Upper lobe of left lung (tissue), 6 donors: Measurements from ENCODE around the gene COBL. TPM values are rescaled to one million over a fixed set of nuclear protein-coding genes. Genes with fewer than 3 reads are reported as not detected.

Experiments used
- ATAC-seq, 2 donors: fragments of 200-7000 bp; cut with Tn5 transposase; one replicate each; pipeline ENCODE4 v1.9.1; 2022; ENCODE audit warnings: mild to moderate bottlenecking in 2 of 2, moderate library complexity in 2 of 2; ENCODE audit not compliant: low FRiP score in 2 of 2
- DNase-seq, 2 donors: peaks; one replicate each; pipeline ENCODE4 v3.0.0-alpha.2; 2019 to 2020
- H3K27ac ChIP-seq, 4 donors: fragments of 200-600 bp; sonication (generic); one replicate each; pipeline ENCODE4 v1.5.1; 2016 to 2019
- H3K27me3 ChIP-seq, 4 donors: fragments of 200-600 bp; sonication (generic); one replicate each; pipeline ENCODE4 v1.5.1; 2017 to 2019
- H3K36me3 ChIP-seq, 4 donors: fragments of 200-600 bp; sonication (generic); one replicate each; pipeline ENCODE4 v1.5.1; 2016 to 2019
- H3K4me1 ChIP-seq, 4 donors: fragments of 200-600 bp; sonication (generic); one replicate each; pipeline ENCODE4 v1.5.1; 2018 to 2019
- H3K4me3 ChIP-seq, 4 donors: fragments of 200-600 bp; sonication (generic); one replicate each; pipeline ENCODE4 v1.5.1; 2017 to 2019; ENCODE audit warnings: mild to moderate bottlenecking in 2 of 4, moderate library complexity in 1 of 4
- H3K9me3 ChIP-seq, 4 donors: fragments of 200-600 bp; sonication (generic); one replicate each; pipeline ENCODE4 v1.5.1; 2018 to 2019
- EP300 ChIP-seq, 4 donors: sonication (generic); formaldehyde crosslinking; IDR thresholded peaks; one replicate each; pipeline ENCODE4 v1.5.1; 2017; ENCODE audit warnings: antibody characterized with exemption in 4 of 4, control low read depth in 2 of 4
- POLR2A ChIP-seq, 4 donors: fragments of 450-650 bp; IDR thresholded peaks; one replicate each; pipeline ENCODE4 v1.5.1; 2016 to 2017; ENCODE audit warnings: antibody characterized with exemption in 4 of 4, mild to moderate bottlenecking in 2 of 4
- POLR2AphosphoS5 ChIP-seq, 2 donors: sonication (generic); formaldehyde crosslinking; IDR thresholded peaks; one replicate each; pipeline ENCODE4 v1.5.1; 2017; ENCODE audit warnings: antibody characterized with exemption in 2 of 2
- WGBS, 2 donors: methylation state at CpG; one replicate each; pipeline ENCODE4 v1.1.5; 2017 to 2018; 5-methylcytosine and 5-hydroxymethylcytosine counted together
- total RNA-seq, 6 donors: library from RNA; depleted of rRNA in 4 of 6; stranded (reverse); fragments of >200 nt in 4 of 6; gene quantifications; one replicate each; pipeline versions ENCODE4 v1.1.0 to v1.2.1, GENCODE V29; 2016 to 2021
- TF ChIP-seq, protein P1 (sequence below), 6 experiments: fragments of 450-650 bp in 4 of 6; fragments of 200-600 bp in 2 of 6; sonication (generic) in 2 of 6; IDR thresholded peaks; one replicate each; pipeline ENCODE4 v1.5.1; 2016 to 2019; ENCODE audit warnings: antibody characterized with exemption in 6 of 6
- donor health status: DM: no; HTN: no; CAD: no; lungs with moderate emphysema.
- donor health status: DM: no; HTN: yes; CAD: no; lungs with severe emphysema.

Gene COBL
- total RNA-seq, 6 donors from 2014 or later = 27.0 to 54.7 (median 36.8) TPM

DNA sequence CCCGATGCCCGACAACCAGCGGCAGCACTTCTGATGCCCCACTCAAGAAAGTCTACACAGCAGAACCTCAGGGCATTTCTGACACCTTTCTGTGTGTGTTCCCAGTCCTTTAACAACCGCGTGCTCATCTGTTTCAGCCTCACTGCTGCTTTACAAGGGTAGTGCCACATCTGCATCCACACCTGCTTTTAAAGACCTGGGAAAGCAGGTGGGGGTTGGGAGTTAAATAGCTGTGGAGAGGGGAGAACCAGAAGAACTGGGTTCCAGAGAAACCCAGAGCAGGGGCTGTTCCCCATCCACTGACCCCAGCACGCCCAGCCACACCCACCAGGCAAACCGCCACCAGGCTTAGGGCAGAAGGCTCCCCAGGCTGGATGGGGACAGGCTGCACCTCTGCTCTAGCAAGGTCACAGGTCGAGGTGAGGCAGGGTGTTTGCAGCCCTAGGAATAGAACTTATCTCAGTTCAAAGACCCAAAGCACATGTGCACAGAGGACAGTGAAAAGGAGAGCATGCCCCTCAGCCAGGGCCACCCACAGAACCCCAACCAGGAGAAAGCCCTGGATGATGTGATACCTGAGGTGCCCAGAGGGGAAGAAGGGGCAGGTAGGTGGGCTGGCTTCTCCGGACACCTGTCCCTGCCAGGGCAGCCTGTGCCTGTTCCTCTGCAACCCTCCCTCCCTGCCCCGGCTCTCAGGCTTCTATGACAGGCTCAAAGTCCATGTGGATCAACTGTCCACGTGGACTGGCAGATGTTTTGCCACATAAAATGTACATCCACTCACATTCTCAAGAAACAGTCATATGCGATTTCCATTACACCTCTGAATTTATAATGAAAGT, 51.3 kb downstream of the COBL start:
- DNase-seq = peak in 1 of 2 donors; percentile 30
- H3K4me3 ChIP-seq = no peak overlapping the region
- H3K36me3 ChIP-seq = no peaks in the 10 kb centered on the region
- no peak for ATAC-seq
- H3K4me1 ChIP-seq = peaks cover 6 to 22% (median 14%) of the 10 kb centered on the region in 4 donors
- no peak for TF ChIP-seq EP300 (IDR thresholded peaks at IDR 0.05)
- TF ChIP-seq POLR2A (IDR thresholded peaks at IDR 0.05) = no peak
- TF ChIP-seq, protein P1, sequence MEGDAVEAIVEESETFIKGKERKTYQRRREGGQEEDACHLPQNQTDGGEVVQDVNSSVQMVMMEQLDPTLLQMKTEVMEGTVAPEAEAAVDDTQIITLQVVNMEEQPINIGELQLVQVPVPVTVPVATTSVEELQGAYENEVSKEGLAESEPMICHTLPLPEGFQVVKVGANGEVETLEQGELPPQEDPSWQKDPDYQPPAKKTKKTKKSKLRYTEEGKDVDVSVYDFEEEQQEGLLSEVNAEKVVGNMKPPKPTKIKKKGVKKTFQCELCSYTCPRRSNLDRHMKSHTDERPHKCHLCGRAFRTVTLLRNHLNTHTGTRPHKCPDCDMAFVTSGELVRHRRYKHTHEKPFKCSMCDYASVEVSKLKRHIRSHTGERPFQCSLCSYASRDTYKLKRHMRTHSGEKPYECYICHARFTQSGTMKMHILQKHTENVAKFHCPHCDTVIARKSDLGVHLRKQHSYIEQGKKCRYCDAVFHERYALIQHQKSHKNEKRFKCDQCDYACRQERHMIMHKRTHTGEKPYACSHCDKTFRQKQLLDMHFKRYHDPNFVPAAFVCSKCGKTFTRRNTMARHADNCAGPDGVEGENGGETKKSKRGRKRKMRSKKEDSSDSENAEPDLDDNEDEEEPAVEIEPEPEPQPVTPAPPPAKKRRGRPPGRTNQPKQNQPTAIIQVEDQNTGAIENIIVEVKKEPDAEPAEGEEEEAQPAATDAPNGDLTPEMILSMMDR (IDR thresholded peaks at IDR 0.05) = no peak
- TF ChIP-seq POLR2AphosphoS5 (IDR thresholded peaks at IDR 0.05) = no peak
- H3K27ac ChIP-seq = no peak overlapping the region
- no peaks in the 10 kb centered on the region for H3K9me3 ChIP-seq
- no peaks in the 10 kb centered on the region for H3K27me3 ChIP-seq
- WGBS, 2 donors = 88 to 97% methylated on average over 8 to 11 of the region's 12 CpGs

DNA sequence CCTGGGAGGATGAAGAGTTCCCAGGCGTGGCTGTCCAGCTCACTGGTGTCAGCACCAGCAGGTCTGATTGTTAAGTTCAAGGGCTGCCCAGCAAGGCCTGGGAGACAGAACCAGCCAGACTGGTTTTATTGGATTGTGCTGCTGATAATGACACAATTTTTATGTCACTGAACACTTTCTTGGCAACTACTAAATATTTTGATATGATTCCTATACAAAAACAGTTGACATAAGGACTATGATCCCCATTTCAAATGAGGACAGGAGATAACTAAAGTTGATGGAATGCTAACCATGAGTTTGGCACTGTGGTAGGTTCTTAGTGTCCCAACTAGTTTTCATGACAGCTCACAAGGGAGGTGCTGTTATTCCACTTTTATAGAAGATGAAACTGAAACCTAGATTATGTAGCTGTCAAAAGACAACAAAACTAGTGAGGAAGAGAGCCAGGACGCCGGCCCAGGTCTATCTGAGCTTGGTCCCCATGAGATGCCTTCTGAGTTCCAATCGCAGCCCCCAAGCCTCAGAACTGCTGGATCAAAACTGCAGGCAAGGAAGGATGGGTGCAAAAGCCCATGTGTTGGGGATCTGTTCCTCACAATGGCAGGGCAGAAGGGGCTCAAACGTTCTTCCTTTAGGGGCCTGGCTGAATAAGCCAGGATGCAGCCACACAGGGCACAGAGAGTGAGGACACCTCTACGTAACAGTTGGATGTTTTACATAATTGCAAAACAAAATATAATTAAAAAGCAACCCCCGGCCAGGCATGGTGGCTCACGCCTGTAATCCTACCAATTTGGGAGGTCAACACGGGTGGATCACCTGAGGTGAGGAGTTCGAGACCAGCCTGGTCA, 52.8 kb downstream of the COBL start:
- peak overlapping the region; percentile 46 to 67 (median 50) for H3K27ac ChIP-seq
- ATAC-seq = peak; percentile 48 to 70

DNA sequence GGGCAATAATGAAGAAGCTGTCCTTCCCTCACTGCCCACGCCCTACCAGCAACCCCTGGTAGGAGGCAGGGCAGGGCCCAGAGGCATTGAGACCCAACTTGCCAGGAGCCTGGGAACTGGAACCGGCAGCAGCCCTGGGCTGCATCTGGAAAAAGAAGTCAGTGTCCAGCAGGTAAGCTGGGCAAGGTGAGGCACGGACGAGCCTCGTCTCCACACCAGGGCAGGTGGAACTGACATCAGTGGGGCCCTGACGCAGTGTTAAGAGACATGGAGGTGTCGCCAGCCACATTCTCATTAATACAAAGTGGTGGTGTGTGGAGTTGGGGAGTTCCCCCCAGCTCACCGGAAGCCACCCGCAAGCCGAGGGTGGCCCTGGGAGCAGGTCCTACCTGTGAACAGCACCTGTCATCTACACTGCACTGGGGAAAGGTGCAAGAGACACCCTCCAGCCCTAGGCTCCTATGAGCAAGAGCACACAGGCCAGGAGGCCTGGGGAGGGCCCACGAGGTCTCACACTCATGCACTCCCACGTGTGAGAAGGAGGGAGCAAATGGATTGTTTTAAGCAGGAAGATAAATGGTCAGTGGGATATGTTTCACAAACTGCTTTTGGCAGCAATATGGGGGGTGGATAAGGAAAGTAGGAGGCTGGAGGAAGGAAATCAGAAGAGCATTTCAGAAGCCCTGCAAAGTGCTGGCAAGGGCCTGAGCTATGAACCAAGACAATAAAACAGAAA, 53.6 kb downstream of the COBL start:
- Histone ChIP-seq H3K4me3 (no peak overlapping the region), H3K27ac (peak overlapping the region; percentile 4 to 67 (median 46)), H3K9me3 (no peaks in the 10 kb centered on the region), H3K36me3 (no peaks in the 10 kb centered on the region), H3K27me3 (no peaks in the 10 kb centered on the region), H3K4me1 (peaks cover 6 to 22% (median 14%) of the 10 kb centered on the region in 4 donors)
- peak in 1 of 2 donors; percentile 4 for ATAC-seq
- WGBS, 2 donors = 88 to 90% methylated on average over 8 to 10 of the region's 12 CpGs
- TF ChIP-seq POLR2A (IDR thresholded peaks at IDR 0.05) (no peak), POLR2AphosphoS5 (IDR thresholded peaks at IDR 0.05) (no peak)
- peak in 1 of 2 donors; percentile 45 for DNase-seq

More for the DNA sequence above, 52.8 kb downstream of the COBL start:
- no peaks in the 10 kb centered on the region for H3K27me3 ChIP-seq
- 81 to 84% methylated on average over 10 of the region's 10 CpGs for WGBS, 2 donors
- no peaks in the 10 kb centered on the region for H3K36me3 ChIP-seq
- DNase-seq = peak in 1 of 2 donors; percentile 81
- H3K4me3 ChIP-seq = no peak overlapping the region
- peaks cover 6 to 22% (median 14%) of the 10 kb centered on the region in 4 donors for H3K4me1 ChIP-seq
- TF ChIP-seq, protein P1 (IDR thresholded peaks at IDR 0.05) = no peak
- no peak for TF ChIP-seq EP300 (IDR thresholded peaks at IDR 0.05)
- no peak for TF ChIP-seq POLR2AphosphoS5 (IDR thresholded peaks at IDR 0.05)
- no peak for TF ChIP-seq POLR2A (IDR thresholded peaks at IDR 0.05)
- H3K9me3 ChIP-seq = no peaks in the 10 kb centered on the region

DNA sequence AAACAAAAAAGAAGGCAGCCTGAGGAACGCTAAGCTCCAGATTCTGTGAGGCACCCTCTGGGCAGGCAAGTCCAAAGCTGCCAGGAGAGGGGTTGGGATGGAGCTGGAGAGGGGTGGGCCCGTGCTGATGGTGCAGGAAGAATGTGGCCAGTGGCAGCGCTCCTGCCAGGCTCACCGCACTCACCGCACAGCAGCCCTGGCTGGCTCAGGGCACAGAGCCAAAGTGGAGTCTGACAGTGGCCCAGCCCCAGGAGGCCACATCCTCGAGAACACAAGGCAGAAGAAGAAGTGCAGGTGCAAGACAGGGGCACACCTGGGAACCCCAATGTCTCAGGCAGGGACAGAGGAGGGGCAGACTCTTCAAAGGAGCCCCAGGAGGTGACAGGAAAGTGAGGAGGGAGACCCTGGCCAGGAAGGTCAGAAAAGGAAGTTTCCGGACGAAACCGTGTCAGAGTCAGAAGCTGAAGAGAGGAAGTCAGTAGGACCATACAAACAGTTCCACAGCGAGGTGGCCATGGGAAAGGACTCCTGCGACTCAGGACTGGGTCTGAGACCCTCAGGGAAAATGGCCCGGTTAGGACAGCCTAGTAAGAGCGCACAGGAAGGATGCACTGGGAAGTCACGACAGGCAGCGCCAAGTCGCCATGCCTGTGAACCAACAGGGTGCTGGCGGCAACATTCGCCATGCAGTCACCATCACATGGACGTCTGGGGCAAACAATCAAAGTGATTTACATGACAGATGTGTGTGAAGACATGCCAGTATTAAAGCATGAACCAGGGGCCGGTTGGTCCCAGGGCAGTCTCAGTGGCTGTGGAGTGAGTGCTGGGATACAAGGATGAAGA, 54.4 kb downstream of the COBL start:
- no peaks in the 10 kb centered on the region for H3K27me3 ChIP-seq
- ATAC-seq = no peak
- no peak overlapping the region for H3K4me3 ChIP-seq
- peak overlapping the region; percentile 4 to 67 (median 46) for H3K27ac ChIP-seq
- H3K36me3 ChIP-seq = no peaks in the 10 kb centered on the region
- DNase-seq = peak; percentile 54 to 59
- 66 to 70% methylated on average over 20 of the region's 20 CpGs for WGBS, 2 donors
- H3K9me3 ChIP-seq = no peaks in the 10 kb centered on the region
- TF ChIP-seq POLR2A (IDR thresholded peaks at IDR 0.05) = no peak
- TF ChIP-seq EP300 (IDR thresholded peaks at IDR 0.05) = no peak
- no peak for TF ChIP-seq POLR2AphosphoS5 (IDR thresholded peaks at IDR 0.05)
- TF ChIP-seq, protein P1 (IDR thresholded peaks at IDR 0.05) = no peak
- peaks cover 6 to 22% (median 14%) of the 10 kb centered on the region in 4 donors for H3K4me1 ChIP-seq
